IMR-90 (cell line): ENCODE data around the gene SOWAHC. TPM values are rescaled to one million over a fixed set of nuclear protein-coding genes. Genes with fewer than 3 reads are reported as not detected.

ENCODE experiments used
- ATAC-seq: fragments of 200-7000 bp; cut with Tn5 transposase; 2 replicates; pipeline ENCODE4 v1.9.1; 2020; ENCODE audit warnings: low read depth, mild to moderate bottlenecking, moderate library complexity
- BruUV-seq: library from RNA; stranded (reverse); fragments of 400-500 nt; replicated peaks from 2 replicates; lab custom pipeline; 2021; lab: Mats Ljungman, UMichigan
- CTCF ChIA-PET: fragments of 300-600 bp; formaldehyde crosslinking; extraction: SDS; loops from one replicate; lab custom pipeline; 2021; ENCODE audit warnings: antibody characterized with exemption; lab: Yijun Ruan, JAX
- POLR2A ChIA-PET: fragments of 300-600 bp; sonication (Branson Sonifier 250); formaldehyde crosslinking; loops from one replicate; lab custom pipeline; 2022; ENCODE audit warnings: antibody characterized with exemption; ENCODE audit not compliant: unreplicated experiment; lab: Charles Lee
- DNase-seq: peaks from one replicate; pipeline ENCODE4 v3.0.0; 2013
- H2AFZ ChIP-seq: replicated peaks from 2 replicates; pipeline ENCODE3; 2013; ENCODE audit warnings: low read length, mild to moderate bottlenecking; ENCODE audit not compliant: poor library complexity
- H2AK5ac ChIP-seq: 2 replicates; pipeline ENCODE4 v1.6.1; 2013; ENCODE audit warnings: low read depth, low read length, inconsistent platforms
- H2AK9ac ChIP-seq: replicated peaks from 2 replicates; pipeline ENCODE3; 2013; ENCODE audit warnings: mild to moderate bottlenecking, low read depth, low read length, moderate library complexity; ENCODE audit not compliant: poor library complexity
- H2BK120ac ChIP-seq: 2 replicates; pipeline ENCODE4 v1.6.1; 2013; ENCODE audit warnings: low read depth, low read length, inconsistent platforms
- H2BK15ac ChIP-seq: 3 replicates; pipeline ENCODE4 v1.6.1; 2013; ENCODE audit warnings: low read depth, low read length, inconsistent platforms
- H2BK20ac ChIP-seq: 2 replicates; pipeline ENCODE4 v1.6.1; 2013; ENCODE audit warnings: low read depth, mild to moderate bottlenecking, inconsistent platforms, low read length, moderate library complexity
- H2BK5ac ChIP-seq: 2 replicates; pipeline ENCODE4 v1.6.1; 2013; ENCODE audit warnings: mild to moderate bottlenecking, low read depth, low read length, inconsistent platforms; ENCODE audit not compliant: poor library complexity, severe bottlenecking
- H3K14ac ChIP-seq: replicated peaks from 2 replicates; pipeline ENCODE4 v1.6.1; 2013; ENCODE audit warnings: low read depth, low read length, inconsistent platforms
- H3K18ac ChIP-seq: 2 replicates; pipeline ENCODE4 v1.6.1; 2013; ENCODE audit warnings: low read depth, low read length, control low read depth
- H3K23ac ChIP-seq: 2 replicates; pipeline ENCODE4 v1.6.1; 2013; ENCODE audit warnings: low read depth, low read length, inconsistent platforms
- H3K27ac ChIP-seq: 2 replicates; pipeline ENCODE4 v1.5.1; 2013; ENCODE audit warnings: mild to moderate bottlenecking, control low read depth, low read length; ENCODE audit not compliant: insufficient read depth
- H3K27me3 ChIP-seq: 2 replicates; pipeline ENCODE4 v1.6.1; 2013; ENCODE audit warnings: low read length; ENCODE audit not compliant: control insufficient read depth, insufficient read depth
- H3K36me3 ChIP-seq: 2 replicates; pipeline ENCODE4 v1.6.1; 2013; ENCODE audit warnings: low read length, mixed read lengths; ENCODE audit not compliant: control insufficient read depth, insufficient read depth
- H3K4ac ChIP-seq: 2 replicates; pipeline ENCODE4 v1.6.1; 2013; ENCODE audit warnings: low read depth, low read length, inconsistent platforms
- H3K4me1 ChIP-seq: 2 replicates; pipeline ENCODE4 v1.6.1; 2013; ENCODE audit warnings: low read length, mixed read lengths; ENCODE audit not compliant: control insufficient read depth, insufficient read depth
- H3K4me2 ChIP-seq: 2 replicates; pipeline ENCODE4 v1.6.1; 2013; ENCODE audit warnings: low read depth, mild to moderate bottlenecking, control low read depth, low read length, moderate library complexity
- H3K4me3 ChIP-seq: 2 replicates; pipeline ENCODE4 v1.5.1; 2013; ENCODE audit warnings: low read depth, mild to moderate bottlenecking, control low read depth, low read length, moderate library complexity; ENCODE audit not compliant: insufficient read depth
- H3K56ac ChIP-seq: 2 replicates; pipeline ENCODE4 v1.6.1; 2013; ENCODE audit warnings: low read length, inconsistent platforms; ENCODE audit not compliant: insufficient read depth; ENCODE audit errors: extremely low read depth
- H3K79me1 ChIP-seq, 2 experiments: 2 replicates each; pipeline ENCODE4 v1.6.1; 2013; ENCODE audit warnings: low read length in 2 of 2, inconsistent platforms in 1 of 2, low read depth in 1 of 2
- H3K9ac ChIP-seq: 2 replicates; pipeline ENCODE4 v1.6.1; 2013; ENCODE audit warnings: low read depth, low read length, control low read depth
- H3K9me1 ChIP-seq: 2 replicates; pipeline ENCODE4 v1.6.1; 2013; ENCODE audit warnings: low read length, inconsistent platforms; ENCODE audit not compliant: insufficient read depth
- H3K9me3 ChIP-seq: 2 replicates; pipeline ENCODE4 v1.6.1; 2013; ENCODE audit warnings: low read length; ENCODE audit not compliant: control insufficient read depth, insufficient read depth
- H4K20me1 ChIP-seq: 2 replicates; pipeline ENCODE4 v1.6.1; 2013; ENCODE audit warnings: low read length, inconsistent platforms; ENCODE audit not compliant: insufficient read depth
- H4K5ac ChIP-seq: 2 replicates; pipeline ENCODE4 v1.6.1; 2013; ENCODE audit warnings: mild to moderate bottlenecking, low read depth, low read length, control low read depth
- H4K8ac ChIP-seq, 2 experiments: 2 replicates each; pipeline ENCODE4 v1.6.1; 2013; ENCODE audit warnings: low read depth in 2 of 2, low read length in 2 of 2, control low read depth in 1 of 2, inconsistent platforms in 1 of 2
- H4K91ac ChIP-seq: 2 replicates; pipeline ENCODE4 v1.6.1; 2013; ENCODE audit warnings: low read depth, low read length, inconsistent platforms; ENCODE audit not compliant: insufficient read depth
- BHLHE40 ChIP-seq: fragments of 150-350 bp; IDR thresholded peaks from 2 replicates; pipeline ENCODE4 v1.6.1; 2016; ENCODE audit warnings: mild to moderate bottlenecking, low read depth, low read length
- CHD1 ChIP-seq: IDR thresholded peaks from 2 replicates; pipeline ENCODE4 v1.6.1; 2012; ENCODE audit warnings: low read depth, low read length, improper control_type of control experiment
- FOS ChIP-seq: fragments of 150-350 bp; IDR thresholded peaks from 2 replicates; pipeline ENCODE4 v1.6.1; 2016; ENCODE audit warnings: low read depth, low read length
- MAFK ChIP-seq: IDR thresholded peaks from 2 replicates; pipeline ENCODE4 v1.6.1; 2012; ENCODE audit warnings: low read depth, low read length, improper control_type of control experiment
- MAZ ChIP-seq: IDR thresholded peaks from 2 replicates; pipeline ENCODE4 v1.6.1; 2012; ENCODE audit warnings: low read depth, mild to moderate bottlenecking, low read length, improper control_type of control experiment, moderate library complexity, borderline replicate concordance
- NFE2L2 ChIP-seq: fragments of 150-350 bp; IDR thresholded peaks from 2 replicates; pipeline ENCODE4 v1.6.1; 2016; ENCODE audit warnings: low read depth, mild to moderate bottlenecking, low read length
- POLR2A ChIP-seq: IDR thresholded peaks from 2 replicates; pipeline ENCODE4 v1.6.1; 2012; ENCODE audit warnings: mild to moderate bottlenecking, low read depth, low read length
- RAD21 ChIP-seq: IDR thresholded peaks from 2 replicates; pipeline ENCODE4 v1.6.1; 2012; ENCODE audit warnings: low read length, improper control_type of control experiment
- RCOR1 ChIP-seq: IDR thresholded peaks from 2 replicates; pipeline ENCODE4 v1.6.1; 2012; ENCODE audit warnings: mild to moderate bottlenecking, low read length, improper control_type of control experiment; ENCODE audit not compliant: insufficient replicate concordance
- WGBS, 2 experiments: methylation state at CpG; one replicate each; pipeline versions ENCODE4 v1.1.5 to v1.1.7; 2013; ENCODE audit warnings: missing lambda C conversion rate in 2 of 2; ENCODE audit not compliant: insufficient read length in 1 of 2; ENCODE audit errors: extremely low coverage in 2 of 2; 5-methylcytosine and 5-hydroxymethylcytosine counted together
- dilution Hi-C: fragments of 300-500 bp; cut with HindIII; formaldehyde crosslinking; loops from one replicate; pipeline ENCODE4 v1.14.3; 2018; ENCODE audit warnings: low sequenced_read_pairs; ENCODE audit not compliant: unreplicated experiment
- in situ Hi-C: fragments of 300-500 bp; cut with MboI; formaldehyde crosslinking; loops from 3 replicates; pipeline ENCODE4 v1.14.3; 2019; ENCODE audit warnings: low sequenced_read_pairs, inconsistent platforms, mixed read lengths
- intact Hi-C: fragments of 100-400 bp; cut with micrococcal nuclease; formaldehyde crosslinking; loops from 2 replicates; pipeline ENCODE4 v1.10.0; 2022
- polyA plus RNA-seq, 3 experiments: library from polyadenylated mRNA; depleted of rRNA; stranded (reverse); fragments of >200 nt; gene quantifications; 2 replicates each; pipeline ENCODE4 v1.2.3, GENCODE V29; 2012; ENCODE audit warnings: low replicate concordance in 1 of 3
- total RNA-seq: library from RNA; depleted of rRNA; stranded (reverse); fragments of >200 nt; gene quantifications from 2 replicates; pipeline ENCODE4 v1.2.3, GENCODE V29; 2012
- TF ChIP-seq, protein P1 (sequence below): fragments of 150-350 bp; IDR thresholded peaks from 2 replicates; pipeline ENCODE4 v1.6.1; 2017; ENCODE audit warnings: mild to moderate bottlenecking, antibody characterized with exemption, low read length, low read depth

SOWAHC gene
- total and polyA plus RNA-seq, 2 of the 4 experiments (the other 2 are of a cell fraction) = 3.2 to 4.8 TPM

DNA sequence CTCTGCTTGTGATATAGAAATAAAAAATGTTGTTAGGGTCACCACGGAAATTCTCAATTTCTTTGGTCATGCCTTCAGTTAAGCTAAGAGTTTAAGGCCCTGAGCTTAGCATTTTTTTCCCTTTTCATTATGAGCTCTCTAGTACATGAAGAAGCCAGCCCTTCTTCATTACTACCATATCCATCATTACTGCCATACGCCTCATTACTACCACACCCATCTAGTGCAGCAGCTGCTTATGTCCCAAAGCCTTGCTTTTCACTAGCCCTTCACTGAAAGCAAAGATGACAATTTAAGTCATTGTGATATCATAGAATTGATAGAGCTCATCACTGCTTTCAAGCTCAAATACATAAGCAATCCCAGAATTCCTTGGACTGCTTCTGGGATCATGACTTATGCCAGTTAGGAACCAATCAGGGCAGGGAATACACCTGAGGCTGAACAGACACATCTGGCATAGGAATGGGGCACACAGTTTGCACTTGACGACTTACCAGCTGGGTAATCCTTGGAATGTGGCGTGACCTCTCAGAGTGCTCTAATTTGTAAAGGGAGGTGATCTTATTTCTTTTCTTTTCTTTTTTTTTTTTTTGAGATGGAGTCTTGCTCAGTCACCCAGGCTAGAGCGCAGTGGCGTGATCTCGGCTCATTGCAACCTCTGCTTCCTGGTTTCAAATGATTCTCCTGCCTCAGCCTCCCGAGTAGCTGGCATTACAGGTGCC is 40.3 kb downstream of the SOWAHC start:
- no peak overlapping the region for H3K9ac ChIP-seq
- no peak overlapping the region for H4K91ac ChIP-seq
- no peak overlapping the region for H2BK5ac ChIP-seq
- H3K14ac ChIP-seq = no peak overlapping the region
- in situ Hi-C loops = no loop called here
- no peak overlapping the region for H3K4me2 ChIP-seq
- no peak overlapping the region for H2BK15ac ChIP-seq
- no peaks in the 10 kb centered on the region for H3K9me1 ChIP-seq
- no peaks in the 10 kb centered on the region for H3K79me1 ChIP-seq
- H4K5ac ChIP-seq = no peak overlapping the region
- H3K18ac ChIP-seq = no peak overlapping the region
- H2AK9ac ChIP-seq = no peak overlapping the region
- dilution Hi-C loops = no loop called here
- 100% methylated on average over 3 of the region's 8 CpGs; no CpG with 5 or more reads in 1 of the 2 experiments for WGBS, 2 experiments
- H3K23ac ChIP-seq = no peak overlapping the region
- no peak overlapping the region for H2BK120ac ChIP-seq
- no peak overlapping the region for H2BK20ac ChIP-seq
- H3K36me3 ChIP-seq = no peaks in the 10 kb centered on the region
- H3K9me3 ChIP-seq = no peaks in the 10 kb centered on the region
- CTCF ChIA-PET = no interaction called here
- no peak for DNase-seq
- H3K27me3 ChIP-seq = peaks cover 29% of the 10 kb centered on the region
- no TSS peak for BruUV-seq
- no peaks in the 10 kb centered on the region for H3K4me1 ChIP-seq
- no peak overlapping the region for H4K8ac ChIP-seq
- TF ChIP-seq, protein P1, sequence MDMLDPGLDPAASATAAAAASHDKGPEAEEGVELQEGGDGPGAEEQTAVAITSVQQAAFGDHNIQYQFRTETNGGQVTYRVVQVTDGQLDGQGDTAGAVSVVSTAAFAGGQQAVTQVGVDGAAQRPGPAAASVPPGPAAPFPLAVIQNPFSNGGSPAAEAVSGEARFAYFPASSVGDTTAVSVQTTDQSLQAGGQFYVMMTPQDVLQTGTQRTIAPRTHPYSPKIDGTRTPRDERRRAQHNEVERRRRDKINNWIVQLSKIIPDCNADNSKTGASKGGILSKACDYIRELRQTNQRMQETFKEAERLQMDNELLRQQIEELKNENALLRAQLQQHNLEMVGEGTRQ = no peak
- TF ChIP-seq RCOR1 (no peak), POLR2A (no peak), MAZ (no peak), NFE2L2 (no peak), CHD1 (no peak), BHLHE40 (no peak), MAFK (no peak), RAD21 (no peak), FOS (no peak)
- H3K4ac ChIP-seq = no peak overlapping the region
- H3K4me3 ChIP-seq = no peak overlapping the region
- POLR2A ChIA-PET = no interaction called here
- no peak overlapping the region for H3K56ac ChIP-seq
- intact Hi-C loops = no loop called here
- ATAC-seq = no peak
- H2AFZ ChIP-seq = no peak overlapping the region
- H4K20me1 ChIP-seq = no peaks in the 10 kb centered on the region
- H2AK5ac ChIP-seq = no peak overlapping the region
- no peak overlapping the region for H3K27ac ChIP-seq
